Suppressor macrophage treated with lipopolysaccharide for 1 hour (primary cell): ENCODE results near the gene GNPDA1.

ENCODE experiments used
- DNase-seq, 3 donors: peaks; one replicate each; pipeline ENCODE4 v3.0.0-alpha.2; 2020 to 2022

GNPDA1 gene

GRCh38 chr5:141952020-141952419, 60.8 kb downstream of the GNPDA1 start:
- no peak for DNase-seq

GRCh38 chr5:141951332-141951781, 61.5 kb downstream of the GNPDA1 start:
- no peak for DNase-seq
